HepG2 (cell line): Measurements from ENCODE around the gene HACD1. TPM values are rescaled to one million over a fixed set of nuclear protein-coding genes. Genes with fewer than 3 reads are reported as not detected.

Experiments used
- ATAC-seq: fragments of 200-7000 bp; cut with Tn5 transposase; 3 replicates; pipeline ENCODE4 v1.9.1; 2020; ENCODE audit warnings: mild to moderate bottlenecking, moderate library complexity
- BruUV-seq: library from RNA; stranded (reverse); fragments of 400-500 nt; replicated peaks from 2 replicates; lab custom pipeline; 2021; lab: Mats Ljungman, UMichigan
- CTCF ChIA-PET: fragments of 300-600 bp; formaldehyde crosslinking; extraction: SDS; loops from one replicate; lab custom pipeline; 2021; ENCODE audit warnings: low total read pairs, inconsistent platforms, low intra/inter-chr PET ratio; lab: Yijun Ruan, JAX
- POLR2A ChIA-PET: fragments of 350-600 bp; sonication (Branson Sonifier 250); formaldehyde crosslinking; loops from one replicate; lab custom pipeline; 2020; ENCODE audit warnings: antibody characterized with exemption, inconsistent platforms; lab: Yijun Ruan, JAX
- DNase-seq: peaks from one replicate; pipeline ENCODE4 v3.0.0-alpha.2; 2015; ENCODE audit warnings: low spot score
- FAIRE-seq: peaks from 3 replicates; lab custom pipeline; 2011; peaks lifted over from hg19 to GRCh38; lab: Jason Lieb, UNC
- H2AFZ ChIP-seq: one replicate; pipeline ENCODE4 v1.6.1; 2011; ENCODE audit warnings: low read length, inconsistent platforms
- H3K27ac ChIP-seq: fragments of 300-600 bp; 3 replicates; pipeline ENCODE4 v1.8.0; 2011; ENCODE audit warnings: mixed run types, mild to moderate bottlenecking, mixed read lengths, low read length, inconsistent platforms; ENCODE audit not compliant: insufficient read depth; ENCODE audit errors: extremely low read length
- H3K27me3 ChIP-seq, 2 experiments: fragments of 200-600 bp in 1 of 2; 2 replicates in 1 of 2; 3 replicates in 1 of 2; pipeline versions ENCODE4 v1.6.0 to v1.8.0; 2011; ENCODE audit warnings: low read length in 2 of 2, mild to moderate bottlenecking in 2 of 2, moderate library complexity in 2 of 2, inconsistent platforms in 1 of 2; ENCODE audit not compliant: insufficient read depth in 2 of 2, control insufficient read depth in 1 of 2
- H3K36me3 ChIP-seq, 2 experiments: fragments of 200-600 bp in 1 of 2; replicated peaks in 1 of 2; 2 replicates in 1 of 2; 3 replicates in 1 of 2; pipeline versions ENCODE4 v1.5.1 to v1.8.0; 2011; ENCODE audit warnings: low read length in 2 of 2, inconsistent platforms in 1 of 2; ENCODE audit not compliant: insufficient read depth in 2 of 2, control insufficient read depth in 1 of 2
- H3K4me1 ChIP-seq: 2 replicates; pipeline ENCODE4 v1.5.1; 2012; ENCODE audit warnings: low read length, inconsistent platforms; ENCODE audit not compliant: insufficient read depth
- H3K4me2 ChIP-seq: 2 replicates; pipeline ENCODE4 v1.6.0; 2011; ENCODE audit warnings: low read depth, low read length, inconsistent platforms
- H3K4me3 ChIP-seq, 3 experiments: fragments of 200-600 bp in 1 of 3; sonication (generic), shearing (Covaris generic) in 1 of 3; replicated peaks in 1 of 3; 2 replicates each; pipeline ENCODE4 v1.5.1; 2011 to 2016; ENCODE audit warnings: low read length in 3 of 3, inconsistent platforms in 2 of 3, low read depth in 2 of 3, mild to moderate bottlenecking in 2 of 3, control low read depth in 1 of 3, mixed read lengths in 1 of 3; ENCODE audit not compliant: insufficient read depth in 1 of 3
- H3K79me2 ChIP-seq: one replicate; pipeline ENCODE4 v1.6.1; 2011; ENCODE audit warnings: low read length, inconsistent platforms; ENCODE audit not compliant: insufficient read depth
- H3K9ac ChIP-seq: 2 replicates; pipeline ENCODE4 v1.6.0; 2011; ENCODE audit warnings: mild to moderate bottlenecking, low read depth, low read length, inconsistent platforms; ENCODE audit not compliant: insufficient read depth
- H3K9me3 ChIP-seq: 2 replicates; pipeline ENCODE4 v1.5.1; 2012; ENCODE audit warnings: mild to moderate bottlenecking, low read length
- H4K20me1 ChIP-seq: 2 replicates; pipeline ENCODE4 v1.6.0; 2011; ENCODE audit warnings: inconsistent platforms, mild to moderate bottlenecking, low read length, moderate library complexity; ENCODE audit not compliant: insufficient read depth
- AHDC1 ChIP-seq: sonication (generic); formaldehyde crosslinking; IDR thresholded peaks from 2 replicates; pipeline ENCODE4 v1.5.1; 2020; ENCODE audit warnings: mild to moderate bottlenecking, missing genetic modification reagents, borderline replicate concordance
- ARID5B ChIP-seq: IDR thresholded peaks from 2 replicates; pipeline ENCODE4 v1.4.0; 2020; ENCODE audit warnings: mild to moderate bottlenecking, missing genetic modification reagents
- EEA1 ChIP-seq: sonication (generic); formaldehyde crosslinking; IDR thresholded peaks from 2 replicates; pipeline ENCODE4 v1.5.1; 2020; ENCODE audit warnings: mild to moderate bottlenecking, missing genetic modification reagents, borderline replicate concordance
- HNF4G ChIP-seq, 2 experiments: sonication (generic) in 1 of 2; formaldehyde crosslinking in 1 of 2; IDR thresholded peaks; 2 replicates each; pipeline versions ENCODE4 v1.4.0 to v1.6.1; 2011 to 2020; ENCODE audit warnings: borderline replicate concordance in 2 of 2, low read depth in 2 of 2, mild to moderate bottlenecking in 2 of 2, low read length in 1 of 2, missing genetic modification reagents in 1 of 2, moderate library complexity in 1 of 2
- NPAS2 ChIP-seq: sonication (generic); formaldehyde crosslinking; IDR thresholded peaks from 2 replicates; pipeline ENCODE4 v1.8.0; 2022; ENCODE audit warnings: mild to moderate bottlenecking, missing genetic modification reagents, borderline replicate concordance
- SMAD1 ChIP-seq: sonication (generic); formaldehyde crosslinking; IDR thresholded peaks from 2 replicates; pipeline ENCODE4 v1.4.0; 2020; ENCODE audit warnings: missing genetic modification reagents, low read depth, mild to moderate bottlenecking, borderline replicate concordance
- TOE1 ChIP-seq: sonication (generic); formaldehyde crosslinking; IDR thresholded peaks from 2 replicates; pipeline ENCODE4 v1.4.0; 2020; ENCODE audit warnings: mild to moderate bottlenecking, missing genetic modification reagents
- ZNF333 ChIP-seq: sonication (generic); formaldehyde crosslinking; IDR thresholded peaks from 2 replicates; pipeline ENCODE4 v1.4.0; 2020; ENCODE audit warnings: mild to moderate bottlenecking, missing genetic modification reagents, borderline replicate concordance
- WGBS: methylation state at CpG from one replicate; pipeline ENCODE4 v1.1.6; 2017; ENCODE audit warnings: low lambda C conversion rate; 5-methylcytosine and 5-hydroxymethylcytosine counted together
- in situ Hi-C: cut with HindIII; loops from 2 replicates; pipeline ENCODE4 v1.10.0; 2017; ENCODE audit warnings: low pct_unique_long_range_greater_than_20kb; ENCODE audit not compliant: extremely low pct_ligation_motif_present
- intact Hi-C: fragments of 100-400 bp; cut with micrococcal nuclease; formaldehyde crosslinking; loops from one replicate; pipeline ENCODE4 v1.10.0; 2022; ENCODE audit not compliant: unreplicated experiment
- polyA plus RNA-seq, 8 experiments: library from polyadenylated mRNA; depleted of rRNA in 3 of 8; stranded (reverse) in 7 of 8; unstranded in 1 of 8; fragments of >200 nt; fragmentation: Illumina TruSeq in 4 of 8; extraction: Trizol in 4 of 8; gene quantifications; 2 replicates each; pipeline versions ENCODE4 v1.2.1 to v1.2.3, GENCODE V29; 2011 to 2016; ENCODE audit warnings: low read depth in 4 of 8, missing spikeins in 1 of 8, mixed read lengths in 1 of 8; ENCODE audit not compliant: insufficient read depth in 1 of 8
- total RNA-seq, 5 experiments: library from RNA; depleted of rRNA; stranded (reverse); fragments of >200 nt; fragmentation: Illumina TruSeq; extraction: Trizol; gene quantifications; 2 replicates each; pipeline ENCODE4 v1.2.3, GENCODE V29; 2016; ENCODE audit warnings: low read depth in 1 of 5
- TF ChIP-seq, protein P1 (sequence below): sonication (generic); formaldehyde crosslinking; IDR thresholded peaks from 2 replicates; pipeline ENCODE4 v1.8.1; 2023; ENCODE audit warnings: mild to moderate bottlenecking, missing genetic modification reagents
- TF ChIP-seq, protein P2 (sequence below): sonication (generic); formaldehyde crosslinking; IDR thresholded peaks from 2 replicates; pipeline ENCODE4 v1.4.0; 2020; ENCODE audit warnings: mild to moderate bottlenecking, low read depth, missing genetic modification reagents

Gene HACD1
- total and polyA plus RNA-seq, 2 of the 13 experiments (the other 11 are each of a cell fraction or from before 2014, with no cell fraction given), result 43.4 to 47.6 TPM

GRCh38 chr10:17650416-17650815 lies 33.2 kb upstream of the HACD1 start:
- no peaks in the 10 kb centered on the region; a peak in 2 of 5 replicates for H3K36me3 ChIP-seq
- FAIRE-seq (no peak), DNase-seq (no peak), ATAC-seq (peak; percentile 70)
- no peaks in the 10 kb centered on the region for H4K20me1 ChIP-seq
- peaks cover 89% of the 10 kb centered on the region for H3K4me1 ChIP-seq
- H3K27ac ChIP-seq, result peak overlapping the region; percentile 98
- POLR2A ChIA-PET, result interaction anchor here (1.2 to 2.8 kb wide), 4 partner anchors 12 to 33 kb away, joined by 4 to 18 read pairs (median 5); partner anchors contain the start of gene HACD1
- H3K4me3 ChIP-seq, result peak overlapping the region; percentile 35 to 51 (median 39); a peak in 5 of 6 replicates
- peaks cover 7% of the 10 kb centered on the region for H3K9me3 ChIP-seq
- H3K27me3 ChIP-seq, result no peaks in the 10 kb centered on the region
- intact Hi-C loops, result loop anchor here (2.0 kb wide), 1 partner anchor 20 kb away; no protein-coding TSS in a partner anchor
- no peak overlapping the region for H2AFZ ChIP-seq
- in situ Hi-C loops, result loop anchor here (25.0 kb wide), 1 partner anchor 1012 kb away; the partner anchor contains the start of genes ARL5B and NSUN6
- CTCF ChIA-PET, result no interaction called here
- peak overlapping the region; percentile 82 for H3K4me2 ChIP-seq
- BruUV-seq, result TSS peak; percentile 98
- peaks cover 96% of the 10 kb centered on the region for H3K79me2 ChIP-seq
- peak overlapping the region; percentile 77 for H3K9ac ChIP-seq
- 11% methylated on average over 8 of the region's 8 CpGs for WGBS
- TF ChIP-seq HNF4G (IDR thresholded peaks at IDR 0.05; ENCODE audit: borderline replicate concordance, low read depth, low read length), result no peak
- TF ChIP-seq HNF4G (CRISPR knock-in tag; IDR thresholded peaks at IDR 0.05; ENCODE audit: borderline replicate concordance, low read depth), result no peak
- no peak for TF ChIP-seq ZNF333
- no peak for TF ChIP-seq AHDC1
- no peak for TF ChIP-seq SMAD1 (CRISPR knock-in tag)
- TF ChIP-seq TOE1, result no peak
- TF ChIP-seq NPAS2 (CRISPR knock-in tag), result no peak
- TF ChIP-seq, protein P1, sequence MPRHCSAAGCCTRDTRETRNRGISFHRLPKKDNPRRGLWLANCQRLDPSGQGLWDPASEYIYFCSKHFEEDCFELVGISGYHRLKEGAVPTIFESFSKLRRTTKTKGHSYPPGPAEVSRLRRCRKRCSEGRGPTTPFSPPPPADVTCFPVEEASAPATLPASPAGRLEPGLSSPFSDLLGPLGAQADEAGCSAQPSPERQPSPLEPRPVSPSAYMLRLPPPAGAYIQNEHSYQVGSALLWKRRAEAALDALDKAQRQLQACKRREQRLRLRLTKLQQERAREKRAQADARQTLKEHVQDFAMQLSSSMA, result no peak
- TF ChIP-seq, protein P2, sequence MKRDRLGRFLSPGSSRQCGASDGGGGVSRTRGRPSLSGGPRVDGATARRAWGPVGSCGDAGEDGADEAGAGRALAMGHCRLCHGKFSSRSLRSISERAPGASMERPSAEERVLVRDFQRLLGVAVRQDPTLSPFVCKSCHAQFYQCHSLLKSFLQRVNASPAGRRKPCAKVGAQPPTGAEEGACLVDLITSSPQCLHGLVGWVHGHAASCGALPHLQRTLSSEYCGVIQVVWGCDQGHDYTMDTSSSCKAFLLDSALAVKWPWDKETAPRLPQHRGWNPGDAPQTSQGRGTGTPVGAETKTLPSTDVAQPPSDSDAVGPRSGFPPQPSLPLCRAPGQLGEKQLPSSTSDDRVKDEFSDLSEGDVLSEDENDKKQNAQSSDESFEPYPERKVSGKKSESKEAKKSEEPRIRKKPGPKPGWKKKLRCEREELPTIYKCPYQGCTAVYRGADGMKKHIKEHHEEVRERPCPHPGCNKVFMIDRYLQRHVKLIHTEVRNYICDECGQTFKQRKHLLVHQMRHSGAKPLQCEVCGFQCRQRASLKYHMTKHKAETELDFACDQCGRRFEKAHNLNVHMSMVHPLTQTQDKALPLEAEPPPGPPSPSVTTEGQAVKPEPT (CRISPR knock-in tag), result no peak
- no peak for TF ChIP-seq ARID5B (CRISPR knock-in tag)
- no peak for TF ChIP-seq EEA1
